Testis (tissue), 3 donors: ENCODE data around the gene ABO. TPM values are rescaled to one million over a fixed set of nuclear protein-coding genes. Genes with fewer than 3 reads are reported as not detected.
"Not testable (repeated sequence)": the region's sequence is repeated elsewhere in the genome, so short reads cannot be mapped to it uniquely, and the experiment has no call there.

ENCODE experiments used
- DNase-seq: peaks from one replicate; pipeline ENCODE4 v3.0.0-alpha.2; 2019
- H3K27ac ChIP-seq, 2 donors: fragments of 200-600 bp; sonication (generic); one replicate each; pipeline ENCODE4 v1.5.1; 2019
- H3K27me3 ChIP-seq: fragments of 200-600 bp; sonication (generic); one replicate; pipeline ENCODE4 v1.5.1; 2019
- H3K36me3 ChIP-seq: fragments of 200-600 bp; sonication (generic); one replicate; pipeline ENCODE4 v1.5.1; 2017; ENCODE audit warnings: low read depth; ENCODE audit errors: missing control alignments
- H3K4me1 ChIP-seq: fragments of 200-600 bp; sonication (generic); one replicate; pipeline ENCODE4 v1.5.1; 2019
- H3K4me3 ChIP-seq, 2 donors: fragments of 200-600 bp; sonication (generic); one replicate each; pipeline ENCODE4 v1.5.1; 2017 to 2019
- H3K9me3 ChIP-seq: fragments of 200-600 bp; sonication (generic); one replicate; pipeline ENCODE4 v1.5.1; 2017
- CTCF ChIP-seq, 3 experiments: fragments of 450-650 bp in 2 of 3; fragments of 200-600 bp in 1 of 3; sonication (generic) in 1 of 3; IDR thresholded peaks; one replicate each; pipeline ENCODE4 v1.5.1; 2016 to 2019; ENCODE audit warnings: antibody characterized with exemption in 3 of 3, mild to moderate bottlenecking in 2 of 3, moderate library complexity in 1 of 3
- POLR2A ChIP-seq: fragments of 450-650 bp; IDR thresholded peaks from one replicate; pipeline ENCODE4 v1.6.1; 2017; ENCODE audit warnings: antibody characterized with exemption, mild to moderate bottlenecking, moderate library complexity
- WGBS, 2 donors: methylation state at CpG; one replicate each; pipeline ENCODE4 v1.1.5; 2018; 5-methylcytosine and 5-hydroxymethylcytosine counted together
- intact Hi-C: fragments of 100-400 bp; cut with DNase I; formaldehyde crosslinking; loops from one replicate; pipeline ENCODE4 v1.15.1; 2023; ENCODE audit warnings: low total_unique reads
- polyA plus RNA-seq: library from polyadenylated mRNA; stranded (reverse); fragments of 350-450 nt; fragmentation: Illumina TruSeq; extraction: RNeasy Lipid Tissue Mini Kit (QIAGEN cat#74804); gene quantifications from one replicate; pipeline ENCODE4 v1.2.3, GENCODE V29; 2014; ENCODE audit warnings: low read depth, low replicate concordance; ENCODE audit not compliant: insufficient read depth
- total RNA-seq, 2 donors: library from RNA; depleted of rRNA; stranded (reverse); fragments of >200 nt; gene quantifications; one replicate each; pipeline ENCODE4 v1.2.3, GENCODE V29; 2016

ABO gene
- total and polyA plus RNA-seq, 3 donors from 2014 or later: 10.4 to 31.1 (median 25.6) TPM

DNA sequence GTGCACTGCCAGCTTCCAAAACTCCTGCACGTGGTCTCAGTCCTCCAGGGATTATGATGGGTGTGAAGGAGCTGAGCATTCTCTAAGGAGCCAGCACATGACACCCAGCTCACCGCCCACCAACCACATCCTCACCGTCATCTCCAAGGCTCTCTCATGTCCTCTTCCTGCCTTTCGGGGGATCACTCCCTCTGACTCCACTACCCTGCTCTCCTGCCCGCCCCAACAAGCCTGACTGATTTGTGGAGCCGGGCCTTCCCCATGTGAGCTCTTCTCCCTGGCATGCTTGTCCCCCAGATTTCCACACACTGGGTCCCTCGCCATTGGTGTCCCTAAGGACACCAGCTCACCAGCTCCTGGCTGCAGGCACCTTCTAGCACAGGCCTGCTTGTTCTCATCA lies 1.9 kb downstream of the ABO start:
- peak overlapping the region; percentile 95 to 98 for H3K27ac ChIP-seq
- peak; percentile 46 for DNase-seq
- peaks cover 22% of the 10 kb centered on the region for H3K4me1 ChIP-seq
- intact Hi-C loops: no loop called here
- no peak for TF ChIP-seq POLR2A
- TF ChIP-seq CTCF (IDR thresholded peaks at IDR 0.05): no peak
- no peaks in the 10 kb centered on the region for H3K27me3 ChIP-seq
- H3K36me3 ChIP-seq: no peaks in the 10 kb centered on the region
- WGBS, 2 donors: 61 to 68% methylated on average over 6 to 7 of the region's 7 CpGs
- H3K4me3 ChIP-seq: no peak overlapping the region
- H3K9me3 ChIP-seq: no peaks in the 10 kb centered on the region

GRCh38 chr9:133269537-133270362 lies 5.3 kb downstream of the ABO start:
- Histone ChIP-seq H3K27me3 (no peaks in the 10 kb centered on the region), H3K9me3 (no peaks in the 10 kb centered on the region), H3K4me1 (peaks cover 26% of the 10 kb centered on the region), H3K36me3 (no peaks in the 10 kb centered on the region), H3K27ac (peak overlapping the region; percentile 80 to 82), H3K4me3 (no peak overlapping the region)
- no peak for TF ChIP-seq CTCF (IDR thresholded peaks at IDR 0.05)
- TF ChIP-seq POLR2A: no peak
- 37 to 59% methylated on average over 9 of the region's 9 CpGs for WGBS, 2 donors
- DNase-seq: peak; percentile 68
- intact Hi-C loops: no loop called here

DNA sequence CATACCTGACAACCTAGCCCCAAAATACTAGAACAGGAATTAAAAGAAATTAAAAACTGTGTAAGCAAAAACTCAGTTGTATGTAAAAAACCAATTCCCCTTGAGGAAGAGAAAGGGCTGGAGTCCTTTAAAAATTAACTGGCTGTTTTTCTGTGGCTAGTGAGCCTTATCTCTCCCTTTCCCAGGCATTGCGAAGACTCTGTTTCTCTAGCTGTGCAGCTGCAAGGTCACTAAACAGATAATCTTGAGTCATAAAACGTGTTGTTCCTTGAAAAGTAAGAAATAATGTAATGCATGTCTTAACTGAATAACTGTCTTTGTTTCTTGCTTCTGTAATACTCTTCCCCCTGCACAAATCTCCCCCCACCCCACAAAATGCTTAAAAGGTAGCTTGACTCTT lies 5.9 kb downstream of the ABO start:
- peak overlapping the region; percentile 80 to 82 for H3K27ac ChIP-seq
- DNase-seq: peak; percentile 61
- H3K4me3 ChIP-seq, intact Hi-C loops, H3K9me3 ChIP-seq, H3K36me3 ChIP-seq, H3K27me3 ChIP-seq: not testable (repeated sequence)
- WGBS, 2 donors: 24 to 37% methylated on average over 2 of the region's 2 CpGs
- H3K4me1 ChIP-seq: peaks cover 28% of the 10 kb centered on the region

DNA sequence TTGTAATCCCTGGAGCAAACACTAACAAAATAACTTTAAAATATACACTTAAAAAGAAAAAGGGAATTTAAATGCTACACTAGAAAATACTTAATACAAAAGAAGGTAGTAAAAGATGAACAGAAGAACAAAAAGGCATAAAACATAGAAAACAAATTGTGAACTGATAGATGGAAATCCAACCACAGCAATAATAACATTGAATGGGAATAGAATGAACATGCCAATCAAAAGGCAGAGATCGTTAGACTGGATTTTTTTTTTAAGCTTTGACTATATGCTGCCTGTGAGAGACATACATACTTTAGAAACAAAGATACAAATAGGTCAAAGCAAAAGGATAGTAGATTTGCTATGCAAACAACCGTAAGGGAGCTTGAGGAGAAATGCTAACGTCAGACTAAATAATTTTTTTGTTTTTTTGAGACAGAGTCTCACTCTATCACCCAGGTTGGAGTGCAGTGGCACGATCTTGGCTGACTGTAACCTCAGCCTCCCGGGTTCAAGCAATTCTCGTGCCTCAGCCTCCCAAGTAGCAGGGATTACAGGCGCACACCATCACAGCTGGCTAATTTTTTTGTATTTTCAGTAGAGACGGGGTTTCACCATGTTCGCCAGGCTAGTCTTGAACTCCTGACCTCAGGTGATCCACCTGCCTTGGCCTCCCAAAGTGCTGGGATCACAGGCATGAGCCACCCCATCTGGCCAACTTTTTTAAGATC lies 6.5 kb downstream of the ABO start:
- WGBS, 2 donors: 32 to 47% methylated on average over 9 of the region's 9 CpGs
- Histone ChIP-seq H3K4me1 (peaks cover 28% of the 10 kb centered on the region), H3K9me3 (no peaks in the 10 kb centered on the region), H3K27me3 (no peaks in the 10 kb centered on the region), H3K36me3 (no peaks in the 10 kb centered on the region), H3K4me3 (no peak overlapping the region), H3K27ac (peak overlapping the region; percentile 80 to 82)
- DNase-seq: peak; percentile 12
- intact Hi-C loops: no loop called here
- TF ChIP-seq POLR2A: no peak
- TF ChIP-seq CTCF (IDR thresholded peaks at IDR 0.05): no peak

GRCh38 chr9:133264235-133264764 lies 10.7 kb downstream of the ABO start:
- no peaks in the 10 kb centered on the region for H3K9me3 ChIP-seq
- 94 to 96% methylated on average over 8 of the region's 8 CpGs for WGBS, 2 donors
- no peak for TF ChIP-seq POLR2A
- no peak for TF ChIP-seq CTCF (IDR thresholded peaks at IDR 0.05)
- no peaks in the 10 kb centered on the region for H3K36me3 ChIP-seq
- peak overlapping the region in 1 of 2 donors; percentile 50 for H3K27ac ChIP-seq
- DNase-seq: peak; percentile 6
- peaks cover 6% of the 10 kb centered on the region for H3K4me1 ChIP-seq
- intact Hi-C loops: no loop called here
- no peaks in the 10 kb centered on the region for H3K27me3 ChIP-seq
- H3K4me3 ChIP-seq: no peak overlapping the region
